Type B pancreatic cell (in vitro differentiated cells): ENCODE data around the gene WDR53. TPM values are rescaled to one million over a fixed set of nuclear protein-coding genes. Genes with fewer than 3 reads are reported as not detected.

Experiments used
- DNase-seq: peaks from one replicate; pipeline ENCODE4 v3.0.0; 2021; ENCODE audit warnings: mixed read lengths; ENCODE audit not compliant: unreplicated experiment; ENCODE audit errors: extremely low spot score
- H3K27ac Mint-ChIP-seq: 2 replicates; pipeline ENCODE4 v1.8.0; 2021; ENCODE audit warnings: mild to moderate bottlenecking, mixed read lengths
- H3K27me3 Mint-ChIP-seq: 2 replicates; pipeline ENCODE4 v1.8.0; 2021; ENCODE audit warnings: mixed read lengths
- H3K36me3 Mint-ChIP-seq: 2 replicates; pipeline ENCODE4 v1.8.0; 2021; ENCODE audit warnings: mixed read lengths
- H3K4me1 Mint-ChIP-seq: one replicate; pipeline ENCODE4 v1.8.0; 2021; ENCODE audit warnings: mixed read lengths; ENCODE audit not compliant: unreplicated experiment
- H3K4me3 Mint-ChIP-seq: 2 replicates; pipeline ENCODE4 v1.8.0; 2021; ENCODE audit warnings: mild to moderate bottlenecking, mixed read lengths
- H3K9me3 Mint-ChIP-seq: 2 replicates; pipeline ENCODE4 v1.8.0; 2021; ENCODE audit warnings: mixed read lengths
- CTCF ChIP-seq: fragments of 200-600 bp; sonication (generic); conservative IDR thresholded peaks from 2 replicates; pipeline ENCODE4 v1.5.0; 2021; ENCODE audit warnings: antibody characterized with exemption, mild to moderate bottlenecking
- total RNA-seq: library from RNA; stranded (reverse); gene quantifications from 2 replicates; pipeline ENCODE4 v1.2.1, GENCODE V29; 2021; ENCODE audit warnings: low replicate concordance

Gene WDR53
- total RNA-seq, 1 donor from 2014 or later = 17.1 TPM

- Mint-ChIP-seq H3K27ac (no peak overlapping the region), H3K4me3 (no peak overlapping the region), H3K36me3 (peaks cover 5% of the 10 kb centered on the region), H3K27me3 (peaks cover 3% of the 10 kb centered on the region), H3K9me3 (peaks cover 15% of the 10 kb centered on the region), H3K4me1 (no peaks in the 10 kb centered on the region)
- DNase-seq = no peak
- peak; percentile 62 for TF ChIP-seq CTCF
Measured at GRCh38 chr3:196518966-196519717, 49.2 kb downstream of the WDR53 start.

GRCh38 chr3:196517919-196518318, 50.4 kb downstream of the WDR53 start:
- Mint-ChIP-seq H3K36me3 (peaks cover 5% of the 10 kb centered on the region), H3K4me1 (no peaks in the 10 kb centered on the region), H3K27ac (no peak overlapping the region), H3K27me3 (peaks cover 3% of the 10 kb centered on the region), H3K9me3 (peaks cover 15% of the 10 kb centered on the region), H3K4me3 (no peak overlapping the region)
- TF ChIP-seq CTCF = no peak
- DNase-seq = no peak

GRCh38 chr3:196517162-196517800, 51.1 kb downstream of the WDR53 start:
- Mint-ChIP-seq H3K27me3 (peaks cover 3% of the 10 kb centered on the region), H3K36me3 (peaks cover 5% of the 10 kb centered on the region), H3K4me3 (no peak overlapping the region), H3K4me1 (no peaks in the 10 kb centered on the region), H3K9me3 (peaks cover 15% of the 10 kb centered on the region), H3K27ac (no peak overlapping the region)
- no peak for DNase-seq
- no peak for TF ChIP-seq CTCF

- peaks cover 5% of the 10 kb centered on the region for H3K27me3 Mint-ChIP-seq
Measured at GRCh38 chr3:196514913-196515621, 53.3 kb downstream of the WDR53 start, which contains the start of gene SMCO1. SMCO1 (minus strand) TSS chr3:196515346; CDS start chr3:196515209, 137 bp downstream.

GRCh38 chr3:196514350-196514716, 54.0 kb downstream of the WDR53 start:
- no peaks in the 10 kb centered on the region for H3K36me3 Mint-ChIP-seq
- H3K27ac Mint-ChIP-seq = no peak overlapping the region

More at GRCh38 chr3:196514913-196515621, 53.3 kb downstream of the WDR53 start, which contains the start of gene SMCO1:
- no peak within 1 kb of the TSS for H3K27ac Mint-ChIP-seq
- TF ChIP-seq CTCF = no peak
- no peaks in the 10 kb centered on the region for H3K4me1 Mint-ChIP-seq
- no peak within 1 kb of the TSS for H3K4me3 Mint-ChIP-seq
- DNase-seq = no peak
- no peaks in the 10 kb centered on the region for H3K36me3 Mint-ChIP-seq
- H3K9me3 Mint-ChIP-seq = peaks cover 4% of the 10 kb centered on the region

More at GRCh38 chr3:196514350-196514716, 54.0 kb downstream of the WDR53 start:
- no peak for TF ChIP-seq CTCF
- H3K4me1 Mint-ChIP-seq = no peaks in the 10 kb centered on the region
- H3K4me3 Mint-ChIP-seq = no peak overlapping the region
- no peak for DNase-seq
- H3K9me3 Mint-ChIP-seq = peaks cover 4% of the 10 kb centered on the region
- H3K27me3 Mint-ChIP-seq = peaks cover 5% of the 10 kb centered on the region
